GM18520 (cell line): ENCODE data around the gene FAM83D.
"Not testable (repeated sequence)": the region's sequence is repeated elsewhere in the genome, so short reads cannot be mapped to it uniquely, and the experiment has no call there.

Experiments
- ATAC-seq: cut with Tn5 transposase; IDR thresholded peaks from one replicate; pipeline ENCODE4 v1.9.1; 2021; ENCODE audit not compliant: unreplicated experiment

The FAM83D gene

DNA sequence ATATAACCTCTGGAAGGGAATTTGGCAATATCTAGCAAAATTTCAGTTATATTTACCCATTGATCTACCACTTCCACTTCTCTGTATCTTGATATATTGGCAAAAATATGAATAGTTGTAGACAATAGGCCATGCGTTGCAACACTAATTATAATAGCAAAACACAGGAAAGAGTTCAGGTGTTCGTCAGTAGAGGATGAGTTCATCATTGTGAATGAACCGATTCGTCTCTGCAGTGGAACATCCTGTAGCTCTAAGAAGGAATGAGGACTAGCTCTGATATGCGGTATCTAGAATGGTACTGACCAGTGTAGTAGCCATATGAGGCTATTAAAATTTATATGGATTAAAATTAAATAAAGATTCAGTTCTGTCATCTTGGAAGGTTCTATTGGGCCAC is 8.3 kb downstream of the FAM83D start:
- no peak for ATAC-seq

DNA sequence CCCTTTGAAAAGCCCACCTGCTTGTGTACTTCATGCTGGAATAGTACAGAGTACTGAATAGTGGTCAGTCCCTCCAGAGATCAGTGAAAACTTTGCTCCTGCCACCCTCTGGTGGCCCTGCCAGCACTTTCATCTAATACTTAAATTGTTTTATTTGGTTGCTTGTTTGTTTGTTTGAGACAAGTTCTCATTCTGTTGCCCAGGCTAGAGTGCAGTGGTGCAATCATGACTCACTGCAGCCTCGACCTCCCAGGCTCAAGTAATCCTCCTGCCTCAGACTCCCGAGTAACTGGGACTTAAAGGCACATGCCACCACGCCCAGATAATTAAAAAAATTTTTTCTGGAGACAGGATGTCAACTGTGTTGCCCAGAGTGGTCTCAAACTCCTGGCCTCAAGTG is 9.1 kb downstream of the FAM83D start:
- no peak for ATAC-seq

DNA sequence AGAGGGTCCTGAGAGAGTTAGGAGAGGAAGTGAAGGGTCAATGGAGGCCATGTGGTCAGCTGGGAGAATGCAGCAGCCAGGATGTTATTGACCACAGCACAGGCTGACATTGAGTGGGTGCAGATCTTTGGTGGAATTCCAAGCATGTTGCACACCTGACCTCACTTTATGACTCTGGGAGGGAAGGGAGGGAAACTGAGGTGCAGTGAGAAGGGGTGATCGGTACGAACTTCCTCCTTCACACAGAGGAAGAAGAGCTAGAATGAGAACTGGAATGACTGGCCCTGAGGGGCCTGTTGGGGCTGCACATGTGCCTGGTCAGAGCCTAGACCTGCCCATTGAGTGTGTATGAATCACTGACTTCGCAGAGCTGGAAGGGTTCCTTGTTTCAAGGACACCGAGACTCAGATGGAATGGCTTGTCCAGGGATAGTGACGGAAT is 9.8 kb downstream of the FAM83D start:
- ATAC-seq: no peak

DNA sequence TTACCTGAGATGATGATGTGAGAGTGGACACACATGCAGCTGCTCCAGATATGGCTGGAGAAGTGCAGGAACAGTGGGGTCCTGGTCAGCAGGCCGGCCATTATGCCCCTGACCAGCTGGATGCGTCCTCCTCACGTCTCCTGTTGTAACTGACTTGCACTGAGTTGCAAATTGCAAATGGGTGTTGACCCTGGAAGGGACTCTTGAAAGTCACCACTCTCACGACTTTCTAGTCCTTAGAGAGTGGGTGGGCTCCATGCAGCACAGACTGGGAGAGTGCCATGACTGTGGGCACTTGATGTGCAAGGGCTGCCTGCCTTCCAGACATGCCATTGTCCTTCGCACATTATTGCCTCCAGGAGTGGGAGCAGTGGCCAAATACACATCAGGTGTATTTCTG is 10.8 kb downstream of the FAM83D start:
- no peak for ATAC-seq

GRCh38 chr20:38937978-38938473 is 11.8 kb downstream of the FAM83D start:
- no peak for ATAC-seq

DNA sequence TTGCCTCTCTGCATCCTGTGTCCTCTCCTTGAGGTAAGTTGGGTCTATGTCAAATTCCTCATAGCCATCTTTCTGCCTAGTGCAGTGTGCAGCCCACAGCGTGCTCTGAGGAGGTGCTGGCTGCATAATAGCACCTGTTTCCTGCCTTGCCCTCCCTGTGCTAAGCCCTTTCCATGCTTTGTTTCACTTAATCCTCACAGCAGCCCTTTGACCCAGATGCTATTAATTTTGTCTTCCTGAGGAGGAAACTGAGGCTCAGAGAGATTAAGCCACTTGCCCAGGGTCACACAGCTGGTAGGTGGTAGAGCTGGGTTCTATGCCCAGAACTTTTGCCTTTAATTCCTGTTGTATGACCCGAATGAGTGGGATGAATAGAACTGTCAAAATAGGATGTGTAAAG is 13.5 kb downstream of the FAM83D start:
- ATAC-seq: no peak

GRCh38 chr20:38940644-38941043 is 14.4 kb downstream of the FAM83D start:
- no peak for ATAC-seq

GRCh38 chr20:38941726-38942389 is 15.6 kb downstream of the FAM83D start:
- ATAC-seq: no peak

- ATAC-seq: no peak
Observed at GRCh38 chr20:38945012-38945411, 18.8 kb downstream of the FAM83D start.

DNA sequence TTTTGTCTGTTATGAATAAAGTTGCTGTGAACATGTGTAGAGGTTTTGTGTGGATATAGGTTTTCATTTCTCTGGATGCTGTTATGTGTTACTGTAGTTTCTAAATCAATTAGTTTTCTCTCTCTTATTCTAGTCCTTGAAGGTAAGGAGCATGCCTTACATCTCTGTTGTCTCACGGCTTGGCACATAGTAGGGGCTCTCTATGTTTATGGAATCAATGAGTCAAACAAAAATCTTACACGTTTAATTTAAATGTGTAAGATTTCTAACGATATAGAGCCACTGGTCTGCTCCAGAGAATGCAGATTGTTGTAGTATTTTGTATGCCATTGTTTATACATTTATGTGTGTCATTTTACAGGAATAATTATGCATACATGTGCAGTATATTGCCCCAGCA is 20.6 kb downstream of the FAM83D start:
- ATAC-seq: no peak

- ATAC-seq: no peak
Observed at GRCh38 chr20:38947931-38948362, 21.7 kb downstream of the FAM83D start.

GRCh38 chr20:38950254-38950653 is 24.0 kb downstream of the FAM83D start:
- ATAC-seq: no peak

GRCh38 chr20:38951611-38952010 is 25.4 kb downstream of the FAM83D start:
- no peak for ATAC-seq

- ATAC-seq: no peak
Observed at GRCh38 chr20:38952153-38952552, 25.9 kb downstream of the FAM83D start.

DNA sequence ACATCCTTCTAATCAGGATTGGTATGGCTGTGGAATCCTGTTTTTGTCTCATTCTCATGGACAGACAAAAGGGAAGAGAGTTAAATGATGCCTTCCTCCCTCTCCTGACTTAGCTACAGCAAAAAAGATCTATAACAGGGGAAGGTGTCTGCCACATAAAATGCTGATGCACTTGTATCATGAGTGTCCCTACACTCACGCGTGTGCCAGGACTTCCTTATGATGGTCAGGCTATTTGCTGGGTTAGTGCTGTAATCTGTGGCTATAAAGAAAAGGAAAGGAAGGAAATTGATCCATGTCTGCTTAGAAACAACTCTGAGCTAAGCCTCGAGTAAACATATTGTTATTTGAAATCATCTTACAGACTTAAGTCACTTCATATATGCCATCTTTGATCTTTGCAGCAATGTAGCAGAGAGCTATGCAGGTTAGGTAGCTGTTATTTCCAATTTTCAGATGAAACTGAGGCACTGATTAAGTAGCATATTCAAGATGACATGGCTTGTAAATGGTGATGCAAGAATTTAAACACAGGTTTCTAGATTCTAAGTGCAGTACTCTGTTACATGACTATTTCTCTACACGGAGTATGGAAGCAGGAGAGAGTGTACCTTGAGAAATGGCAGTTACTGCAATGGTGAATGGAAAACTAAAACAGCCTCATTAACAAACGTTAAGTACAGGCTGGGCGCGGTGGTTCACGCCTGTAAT is 27.6 kb downstream of the FAM83D start:
- no peak for ATAC-seq

- ATAC-seq: no peak
Observed at GRCh38 chr20:38957235-38957876, 31.1 kb downstream of the FAM83D start.

DNA sequence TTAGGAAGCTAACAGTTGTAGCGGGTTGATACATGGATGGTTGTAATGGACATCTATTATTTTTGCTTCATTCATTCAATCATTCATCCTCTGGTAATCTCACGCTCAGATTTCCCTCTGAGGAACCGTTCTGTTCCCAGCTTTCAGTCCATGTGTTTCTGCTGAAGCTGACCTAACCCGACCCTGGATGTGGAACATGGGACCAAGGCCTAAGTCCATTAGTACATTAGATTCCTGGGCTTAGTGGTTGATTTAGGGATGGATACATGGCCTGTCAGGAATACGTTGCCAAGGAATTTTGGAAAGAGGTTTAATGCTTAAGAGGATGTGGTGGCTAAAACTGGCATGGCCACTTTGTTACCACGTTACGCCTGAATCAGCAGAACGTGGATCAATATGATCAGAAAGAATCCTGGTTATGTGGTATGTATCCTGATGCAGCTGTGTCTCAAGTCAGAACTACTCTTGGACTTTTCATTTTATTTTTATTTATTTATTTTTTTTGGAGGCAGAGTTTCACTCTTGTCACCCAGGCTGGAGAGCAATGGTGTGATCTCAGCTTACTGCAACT is 31.8 kb downstream of the FAM83D start:
- no peak for ATAC-seq

DNA sequence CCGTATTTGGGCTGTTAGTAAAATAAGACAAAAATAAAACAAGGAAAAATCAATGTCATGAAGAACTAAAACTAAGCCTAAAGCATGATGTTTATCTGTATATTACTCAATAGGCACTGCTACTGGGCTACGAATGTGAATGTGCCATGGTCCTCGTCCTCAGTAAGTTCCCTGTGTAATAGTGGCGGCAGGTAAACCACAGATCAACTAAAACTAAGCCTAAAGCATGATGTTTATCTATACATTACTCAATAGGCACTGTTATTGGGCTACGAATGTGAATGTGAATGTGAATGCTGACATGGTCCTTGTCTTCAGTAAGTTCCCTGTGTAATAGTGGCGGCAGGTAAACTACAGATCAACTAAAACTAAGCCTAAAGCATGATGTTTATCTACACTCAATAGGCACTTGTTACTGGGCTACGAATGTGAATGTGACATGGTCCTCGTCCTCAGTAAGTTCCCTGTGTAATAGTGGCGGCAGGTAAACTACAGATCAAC is 34.0 kb downstream of the FAM83D start:
- ATAC-seq: not testable (repeated sequence)

DNA sequence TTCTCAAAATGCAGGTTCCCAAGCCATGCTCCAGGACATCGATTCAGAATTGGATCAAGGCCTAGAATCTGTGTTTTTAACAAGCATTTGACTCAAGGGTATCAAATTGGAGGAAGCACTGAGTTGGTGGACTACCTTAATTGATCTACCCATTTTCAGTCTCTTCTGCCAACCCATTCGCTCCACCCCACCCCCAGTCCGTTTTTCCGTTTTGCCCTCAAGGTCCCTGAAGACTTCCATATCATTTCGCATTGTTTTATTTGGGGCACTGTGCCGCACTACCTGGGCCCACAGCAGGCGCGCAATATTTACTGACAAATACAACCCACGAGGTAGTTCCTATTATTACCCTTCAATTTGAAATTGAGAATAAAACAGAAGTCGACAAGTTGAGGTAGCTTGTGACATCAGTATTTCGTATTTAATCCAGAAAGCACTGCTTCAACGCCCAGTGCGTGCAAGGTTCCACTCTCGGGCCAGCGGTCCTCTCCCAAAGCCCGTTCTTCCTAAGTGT is 35.4 kb downstream of the FAM83D start:
- ATAC-seq: no peak

DNA sequence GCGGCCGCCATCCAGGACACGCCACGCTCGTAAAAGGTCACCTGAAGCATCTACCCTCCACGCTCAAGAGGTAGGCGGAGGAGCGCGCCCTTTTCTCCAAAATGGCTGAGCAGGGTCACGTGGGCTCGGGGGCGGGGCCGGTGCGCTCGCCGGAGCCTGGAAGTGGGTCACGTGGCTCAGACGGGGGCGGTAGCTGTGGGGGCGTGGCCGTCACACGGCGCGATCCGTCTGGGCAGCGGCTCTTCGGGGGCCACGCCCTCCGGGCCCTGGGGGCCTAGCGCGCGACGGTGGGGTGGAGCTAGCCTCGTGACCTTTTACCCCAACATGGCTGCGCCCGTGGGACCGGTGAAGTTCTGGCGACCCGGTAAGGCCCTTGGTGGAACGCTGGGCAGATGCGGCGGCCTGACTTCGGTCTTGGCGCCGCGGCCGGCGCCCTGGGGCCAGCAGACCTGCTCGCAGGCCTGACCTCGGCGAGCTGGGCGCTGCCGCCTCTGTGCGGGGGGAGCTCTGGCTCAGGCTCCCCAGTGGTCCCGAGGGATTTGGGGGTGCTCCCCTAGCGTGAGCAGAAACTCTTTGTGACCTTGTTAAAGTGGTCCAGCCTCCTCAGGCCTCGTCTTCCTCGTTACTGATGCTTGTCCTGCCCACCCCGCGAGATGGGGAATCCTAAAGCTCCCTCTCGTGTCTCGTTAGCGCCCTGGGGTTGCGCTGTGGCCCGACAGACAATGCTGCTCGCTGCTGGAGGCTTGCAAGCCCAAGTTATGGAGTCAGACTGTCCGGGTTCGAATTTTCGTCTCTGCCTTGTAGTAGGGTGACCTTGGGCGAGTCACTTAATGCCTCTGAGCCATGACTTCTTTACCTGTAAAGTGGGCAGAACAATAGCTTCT is 36.1 kb downstream of the FAM83D start, which contains the start of gene DHX35:
Gene DHX35 (plus strand): TSS at position 301 of the 884 bp plus-strand sequence. CDS start 24 bp downstream, at position 325.
- peak; percentile 86 for ATAC-seq
